GM13976 (cell line): ENCODE measurements around the gene MAFB.

Experiments
- DNase-seq: peaks from one replicate; pipeline ENCODE4 v3.0.0; 2012; ENCODE audit warnings: low spot score
- CTCF ChIP-seq: IDR thresholded peaks from 2 replicates; pipeline ENCODE4 v1.5.1; 2012; ENCODE audit warnings: borderline replicate concordance, mild to moderate bottlenecking; ENCODE audit not compliant: insufficient read depth; ENCODE audit errors: extremely low read depth, missing control alignments, control extremely low read depth
- in situ Hi-C: fragments of 300-500 bp; cut with MboI; formaldehyde crosslinking; loops from one replicate; pipeline ENCODE4 v1.12.0; 2022; ENCODE audit warnings: low sequenced_read_pairs, mixed read lengths, inconsistent platforms; ENCODE audit not compliant: unreplicated experiment

Gene MAFB

DNA sequence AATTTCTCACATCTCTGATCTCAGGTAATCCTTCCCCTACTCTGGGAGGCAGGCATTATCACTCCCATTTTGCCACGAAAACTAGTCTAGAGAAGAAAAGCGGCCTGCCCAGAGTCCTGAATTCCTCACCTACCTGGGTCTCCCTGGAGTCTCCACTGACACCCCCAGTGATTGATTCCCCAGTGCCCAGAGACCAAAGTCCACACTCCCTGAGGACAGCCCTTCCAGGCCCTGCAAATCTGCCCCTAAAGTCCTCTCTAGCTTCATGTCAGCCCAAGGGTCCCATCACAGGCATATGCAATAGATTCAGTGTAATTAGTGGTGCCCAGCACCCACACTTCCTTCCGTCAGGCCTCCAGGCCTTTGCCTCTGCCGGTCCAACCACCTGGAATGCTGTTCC, 47.2 kb downstream of the MAFB start:
- no peak for DNase-seq
- TF ChIP-seq CTCF: no peak
- in situ Hi-C loops: no loop called here

DNA sequence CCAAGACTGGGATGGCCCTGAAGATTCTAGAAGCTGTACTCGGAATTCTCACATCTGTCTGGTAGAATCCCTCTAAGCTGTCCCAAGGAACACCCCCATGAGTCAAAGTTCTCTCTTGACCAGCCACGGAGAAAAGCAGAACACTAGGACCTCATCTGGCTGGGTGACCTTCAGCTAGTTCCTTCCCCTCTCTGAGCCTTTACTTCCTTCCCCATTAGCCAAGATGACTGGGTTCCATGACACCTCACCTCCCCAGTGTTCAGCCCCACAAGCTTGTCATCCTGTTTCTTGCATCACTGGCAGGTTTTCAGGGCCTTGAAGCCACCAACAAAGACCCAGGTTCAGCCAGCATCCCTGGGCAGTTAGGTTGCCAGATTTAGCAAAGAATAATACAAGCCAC, 47.8 kb downstream of the MAFB start:
- in situ Hi-C loops: no loop called here
- TF ChIP-seq CTCF: no peak
- no peak for DNase-seq

- in situ Hi-C loops: no loop called here
- no peak for TF ChIP-seq CTCF
- no peak for DNase-seq
Measured at GRCh38 chr20:40640667-40641066, 48.4 kb downstream of the MAFB start.

- in situ Hi-C loops: no loop called here
- TF ChIP-seq CTCF: no peak
- DNase-seq: no peak
Measured at GRCh38 chr20:40639676-40640355, 49.2 kb downstream of the MAFB start.

- DNase-seq: no peak
- no peak for TF ChIP-seq CTCF
- in situ Hi-C loops: no loop called here
Measured at GRCh38 chr20:40639132-40639531, 49.9 kb downstream of the MAFB start.

DNA sequence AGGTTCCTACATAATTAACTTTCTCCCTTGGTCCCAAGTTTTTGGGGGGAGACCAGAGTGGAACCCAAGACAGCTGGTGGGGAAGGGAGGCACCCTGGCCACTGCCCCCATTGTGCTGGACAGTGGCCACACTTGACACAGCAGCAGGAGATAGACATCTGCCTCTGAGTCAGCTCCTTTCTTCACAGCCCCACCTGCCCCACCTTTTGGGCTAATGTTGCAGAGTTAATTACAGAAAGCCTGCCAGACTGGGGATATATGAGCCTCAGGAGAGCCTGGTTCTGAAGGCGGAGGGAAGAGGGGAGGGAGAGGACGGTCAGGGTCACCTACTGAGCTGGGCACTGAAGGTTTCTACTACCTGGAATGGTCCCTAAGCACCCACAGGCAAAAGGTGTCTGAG, 50.6 kb downstream of the MAFB start:
- TF ChIP-seq CTCF: no peak
- DNase-seq: no peak
- in situ Hi-C loops: no loop called here

DNA sequence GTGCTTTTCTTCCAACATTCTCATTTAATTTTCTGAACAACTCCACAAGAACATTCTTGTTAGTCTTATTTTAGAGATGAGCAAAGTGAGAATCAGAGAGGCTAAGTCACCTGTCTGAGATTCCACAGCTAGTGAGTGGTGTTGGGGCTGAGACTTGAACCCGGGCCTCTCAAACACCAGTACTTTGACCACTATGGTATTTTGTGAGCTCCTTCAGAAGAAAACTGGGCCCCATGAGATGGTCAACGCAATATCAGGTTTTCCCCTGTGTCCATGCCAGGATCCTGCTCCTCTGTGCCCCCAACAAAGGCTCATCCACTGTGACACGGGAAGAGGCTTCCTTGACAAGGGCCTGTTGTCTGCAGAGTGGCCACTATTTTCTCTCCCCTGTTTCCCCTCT, 51.9 kb downstream of the MAFB start:
- TF ChIP-seq CTCF: no peak
- in situ Hi-C loops: no loop called here
- DNase-seq: no peak
